Aortic smooth muscle cell (primary cell): ENCODE measurements around the gene ERGIC2. TPM values are rescaled to one million over a fixed set of nuclear protein-coding genes. Genes with fewer than 3 reads are reported as not detected.

Experiments
- total RNA-seq: library from RNA; depleted of rRNA; stranded (reverse); fragments of >200 nt; gene quantifications from 2 replicates; pipeline ENCODE4 v1.2.3, GENCODE V29; 2014

The ERGIC2 gene, protein sequence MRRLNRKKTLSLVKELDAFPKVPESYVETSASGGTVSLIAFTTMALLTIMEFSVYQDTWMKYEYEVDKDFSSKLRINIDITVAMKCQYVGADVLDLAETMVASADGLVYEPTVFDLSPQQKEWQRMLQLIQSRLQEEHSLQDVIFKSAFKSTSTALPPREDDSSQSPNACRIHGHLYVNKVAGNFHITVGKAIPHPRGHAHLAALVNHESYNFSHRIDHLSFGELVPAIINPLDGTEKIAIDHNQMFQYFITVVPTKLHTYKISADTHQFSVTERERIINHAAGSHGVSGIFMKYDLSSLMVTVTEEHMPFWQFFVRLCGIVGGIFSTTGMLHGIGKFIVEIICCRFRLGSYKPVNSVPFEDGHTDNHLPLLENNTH
- total RNA-seq = 75.4 and 93.4 TPM in 2 replicates

GRCh38 chr12:29380536-29381523 is at the start of gene ERGIC2:
ERGIC2 (minus strand) TSS chr12:29381172; CDS start chr12:29371633, 9,539 bp downstream.

Other genes with a start within 250 kb of the ERGIC2 start
- 11.0 and 21.4 TPM in 2 replicates for gene FAR2, start 231.9 kb downstream of the ERGIC2 start, total RNA-seq
- gene OVCH1, start 116.5 kb upstream of the ERGIC2 start, total RNA-seq = 0.12 and 0.26 TPM in 2 replicates